Measurements from ENCODE around the gene LDLRAD3. TPM values are rescaled to one million over a fixed set of nuclear protein-coding genes. Genes with fewer than 3 reads are reported as not detected.

LDLRAD3 gene
- total and polyA plus RNA-seq, 3 experiments from 2014 or later, result 0.09 to 0.44 TPM; not detected in 1

GRCh38 chr11:35938231-35938630, 5.6 kb upstream of the LDLRAD3 start:
- Histone ChIP-seq H3K27me3 (ENCODE audit: insufficient read depth, low read length, poor library complexity, severe bottlenecking) (no peaks in the 10 kb centered on the region), H3K36me3 (ENCODE audit: insufficient read depth, low read length) (no peaks in the 10 kb centered on the region), H3K27ac (ENCODE audit: low read depth, low read length) (no peak overlapping the region), H3K4me1 (ENCODE audit: insufficient read depth, low read length) (no peaks in the 10 kb centered on the region), H3K4me3 (ENCODE audit: low read length) (no peak overlapping the region), H3K9me3 (ENCODE audit: low read length) (no peaks in the 10 kb centered on the region)
- no peak for DNase-seq
- H3K9me3 Mint-ChIP-seq, result peaks cover 0 to 7% (median 0%) of the 10 kb centered on the region in 5 donors
- H3K27ac Mint-ChIP-seq, result no peak overlapping the region
- H3K4me3 Mint-ChIP-seq, result no peak overlapping the region
- H3K36me3 Mint-ChIP-seq, result no peaks in the 10 kb centered on the region
- peaks cover 12 to 66% of the 10 kb centered on the region in 2 donors for H3K27me3 Mint-ChIP-seq
- POLR2A ChIA-PET, result no interaction called here
- H3K4me1 Mint-ChIP-seq, result peaks cover under 1 to 1% (median 1%) of the 10 kb centered on the region in 3 donors
- CTCF ChIA-PET, result no interaction called here

- H3K4me3 ChIP-seq (ENCODE audit: low read length), result no peak overlapping the region
- CTCF ChIA-PET, result no interaction called here
- H3K27me3 Mint-ChIP-seq, result peaks cover 31 to 69% of the 10 kb centered on the region in 2 donors
These were observed 553 bp upstream of the LDLRAD3 start for GRCh38 chr11:35943309-35943708.

GRCh38 chr11:35944503-35945136, 758 bp downstream of the LDLRAD3 start:
- Mint-ChIP-seq H3K27ac (no peak overlapping the region), H3K36me3 (no peaks in the 10 kb centered on the region), H3K9me3 (peaks cover 0 to 3% (median 0%) of the 10 kb centered on the region in 5 donors), H3K4me3 (peak overlapping the region; percentile 50 to 86 (median 72)), H3K4me1 (peaks cover 11 to 18% (median 11%) of the 10 kb centered on the region in 3 donors), H3K27me3 (peaks cover 31 to 68% of the 10 kb centered on the region in 2 donors)
- ChIA-PET CTCF (no interaction called here), POLR2A (no interaction called here)
- Histone ChIP-seq H3K36me3 (ENCODE audit: insufficient read depth, low read length) (no peaks in the 10 kb centered on the region), H3K27me3 (ENCODE audit: insufficient read depth, low read length, poor library complexity, severe bottlenecking) (no peaks in the 10 kb centered on the region), H3K4me3 (ENCODE audit: low read length) (no peak overlapping the region), H3K4me1 (ENCODE audit: insufficient read depth, low read length) (no peaks in the 10 kb centered on the region), H3K9me3 (ENCODE audit: low read length) (no peaks in the 10 kb centered on the region), H3K27ac (ENCODE audit: low read depth, low read length) (no peak overlapping the region)
- no peak for DNase-seq

More at GRCh38 chr11:35943309-35943708, 553 bp upstream of the LDLRAD3 start:
- no peak for DNase-seq
- H3K4me1 ChIP-seq (ENCODE audit: insufficient read depth, low read length), result no peaks in the 10 kb centered on the region
- POLR2A ChIA-PET, result no interaction called here
- Mint-ChIP-seq H3K36me3 (no peaks in the 10 kb centered on the region), H3K4me1 (peaks cover 11 to 18% (median 11%) of the 10 kb centered on the region in 3 donors), H3K4me3 (peak overlapping the region in 6 of 7 donors; percentile 68 to 87 (median 78)), H3K9me3 (peaks cover 0 to 3% (median 0%) of the 10 kb centered on the region in 5 donors), H3K27ac (peak overlapping the region in 1 of 8 donors; percentile 5)
- H3K36me3 ChIP-seq (ENCODE audit: insufficient read depth, low read length), result no peaks in the 10 kb centered on the region
- no peaks in the 10 kb centered on the region for H3K27me3 ChIP-seq (ENCODE audit: insufficient read depth, low read length, poor library complexity, severe bottlenecking)
- H3K9me3 ChIP-seq (ENCODE audit: low read length), result no peaks in the 10 kb centered on the region
- H3K27ac ChIP-seq (ENCODE audit: low read depth, low read length), result no peak overlapping the region

- Histone ChIP-seq H3K4me1 (ENCODE audit: insufficient read depth, low read length) (no peaks in the 10 kb centered on the region), H3K4me3 (ENCODE audit: low read length) (no peak overlapping the region), H3K9me3 (ENCODE audit: low read length) (no peaks in the 10 kb centered on the region), H3K36me3 (ENCODE audit: insufficient read depth, low read length) (no peaks in the 10 kb centered on the region), H3K27me3 (ENCODE audit: insufficient read depth, low read length, poor library complexity, severe bottlenecking) (no peaks in the 10 kb centered on the region), H3K27ac (ENCODE audit: low read depth, low read length) (no peak overlapping the region)
- Mint-ChIP-seq H3K4me1 (peaks cover 11 to 18% (median 11%) of the 10 kb centered on the region in 3 donors), H3K36me3 (no peaks in the 10 kb centered on the region), H3K4me3 (peak overlapping the region; percentile 46 to 86 (median 72)), H3K27ac (no peak overlapping the region), H3K27me3 (peaks cover 31 to 65% of the 10 kb centered on the region in 2 donors), H3K9me3 (peaks cover 0 to 3% (median 0%) of the 10 kb centered on the region in 5 donors)
- no peak for DNase-seq
- POLR2A ChIA-PET, result no interaction called here
- CTCF ChIA-PET, result no interaction called here
These were observed 1.3 kb downstream of the LDLRAD3 start for GRCh38 chr11:35945137-35945518.

GRCh38 chr11:35946766-35947165, 2.9 kb downstream of the LDLRAD3 start:
- Mint-ChIP-seq H3K4me3 (peak overlapping the region in 1 of 7 donors; percentile 45), H3K4me1 (peaks cover 11 to 18% (median 11%) of the 10 kb centered on the region in 3 donors), H3K27ac (peak overlapping the region in 1 of 8 donors; percentile 66), H3K9me3 (peaks cover 0 to 3% (median 0%) of the 10 kb centered on the region in 5 donors), H3K27me3 (peaks cover 34 to 61% of the 10 kb centered on the region in 2 donors), H3K36me3 (no peaks in the 10 kb centered on the region)
- DNase-seq, result no peak
- ChIA-PET POLR2A (no interaction called here), CTCF (no interaction called here)
- Histone ChIP-seq H3K4me3 (ENCODE audit: low read length) (no peak overlapping the region), H3K9me3 (ENCODE audit: low read length) (no peaks in the 10 kb centered on the region), H3K36me3 (ENCODE audit: insufficient read depth, low read length) (no peaks in the 10 kb centered on the region), H3K4me1 (ENCODE audit: insufficient read depth, low read length) (no peaks in the 10 kb centered on the region), H3K27ac (ENCODE audit: low read depth, low read length) (no peak overlapping the region), H3K27me3 (ENCODE audit: insufficient read depth, low read length, poor library complexity, severe bottlenecking) (no peaks in the 10 kb centered on the region)

- Histone ChIP-seq H3K4me1 (ENCODE audit: insufficient read depth, low read length) (no peaks in the 10 kb centered on the region), H3K4me3 (ENCODE audit: low read length) (no peak overlapping the region), H3K27ac (ENCODE audit: low read depth, low read length) (no peak overlapping the region), H3K27me3 (ENCODE audit: insufficient read depth, low read length, poor library complexity, severe bottlenecking) (no peaks in the 10 kb centered on the region), H3K9me3 (ENCODE audit: low read length) (no peaks in the 10 kb centered on the region), H3K36me3 (ENCODE audit: insufficient read depth, low read length) (no peaks in the 10 kb centered on the region)
- H3K27ac Mint-ChIP-seq, result no peak overlapping the region
- H3K36me3 Mint-ChIP-seq, result no peaks in the 10 kb centered on the region
- H3K4me3 Mint-ChIP-seq, result no peak overlapping the region
- DNase-seq, result no peak
- H3K4me1 Mint-ChIP-seq, result peaks cover 11 to 18% (median 11%) of the 10 kb centered on the region in 3 donors
- peaks cover 35 to 56% of the 10 kb centered on the region in 2 donors for H3K27me3 Mint-ChIP-seq
- CTCF ChIA-PET, result no interaction called here
- POLR2A ChIA-PET, result no interaction called here
- H3K9me3 Mint-ChIP-seq, result no peaks in the 10 kb centered on the region
These were observed 3.6 kb downstream of the LDLRAD3 start for GRCh38 chr11:35947437-35947836.

- peaks cover 23 to 43% of the 10 kb centered on the region in 2 donors for H3K27me3 Mint-ChIP-seq
- CTCF ChIA-PET, result no interaction called here
- no peak overlapping the region for H3K4me3 Mint-ChIP-seq
- peaks cover 4 to 13% (median 5%) of the 10 kb centered on the region in 3 donors for H3K4me1 Mint-ChIP-seq
- Histone ChIP-seq H3K27me3 (ENCODE audit: insufficient read depth, low read length, poor library complexity, severe bottlenecking) (no peaks in the 10 kb centered on the region), H3K4me1 (ENCODE audit: insufficient read depth, low read length) (no peaks in the 10 kb centered on the region), H3K4me3 (ENCODE audit: low read length) (no peak overlapping the region), H3K27ac (ENCODE audit: low read depth, low read length) (no peak overlapping the region), H3K36me3 (ENCODE audit: insufficient read depth, low read length) (no peaks in the 10 kb centered on the region), H3K9me3 (ENCODE audit: low read length) (no peaks in the 10 kb centered on the region)
- no peak overlapping the region for H3K27ac Mint-ChIP-seq
- no peak for DNase-seq
- H3K36me3 Mint-ChIP-seq, result no peaks in the 10 kb centered on the region
- POLR2A ChIA-PET, result no interaction called here
- no peaks in the 10 kb centered on the region for H3K9me3 Mint-ChIP-seq
These were observed 5.4 kb downstream of the LDLRAD3 start for GRCh38 chr11:35949242-35949641.

- no peak overlapping the region for H3K4me3 ChIP-seq (ENCODE audit: low read length)
- Mint-ChIP-seq H3K4me1 (peaks cover 0 to 4% (median under 1%) of the 10 kb centered on the region in 3 donors), H3K27me3 (peaks cover 17 to 35% of the 10 kb centered on the region in 2 donors), H3K27ac (peak overlapping the region in 1 of 8 donors; percentile 70), H3K4me3 (no peak overlapping the region), H3K36me3 (no peaks in the 10 kb centered on the region), H3K9me3 (no peaks in the 10 kb centered on the region)
- DNase-seq, result no peak
- no peaks in the 10 kb centered on the region for H3K36me3 ChIP-seq (ENCODE audit: insufficient read depth, low read length)
- no peaks in the 10 kb centered on the region for H3K4me1 ChIP-seq (ENCODE audit: insufficient read depth, low read length)
- no peaks in the 10 kb centered on the region for H3K27me3 ChIP-seq (ENCODE audit: insufficient read depth, low read length, poor library complexity, severe bottlenecking)
- H3K27ac ChIP-seq (ENCODE audit: low read depth, low read length), result no peak overlapping the region
- H3K9me3 ChIP-seq (ENCODE audit: low read length), result no peaks in the 10 kb centered on the region
- ChIA-PET POLR2A (no interaction called here), CTCF (no interaction called here)
These were observed 6.2 kb downstream of the LDLRAD3 start for GRCh38 chr11:35950082-35950481.
